Loucy (cell line): ENCODE measurements around the gene MMP15.

Source experiments
- EZH2phosphoT487 ChIP-seq: fragments of 200-600 bp; IDR thresholded peaks from 2 replicates; pipeline ENCODE4 v1.6.1; 2018; ENCODE audit warnings: antibody characterized with exemption, mild to moderate bottlenecking, moderate library complexity, borderline replicate concordance
- TF ChIP-seq, protein P1 (sequence below): fragments of 200-600 bp; sonication (generic); conservative IDR thresholded peaks from 2 replicates; pipeline ENCODE4 v1.5.1; 2014; ENCODE audit warnings: mild to moderate bottlenecking, antibody characterized with exemption, low read length

DNA sequence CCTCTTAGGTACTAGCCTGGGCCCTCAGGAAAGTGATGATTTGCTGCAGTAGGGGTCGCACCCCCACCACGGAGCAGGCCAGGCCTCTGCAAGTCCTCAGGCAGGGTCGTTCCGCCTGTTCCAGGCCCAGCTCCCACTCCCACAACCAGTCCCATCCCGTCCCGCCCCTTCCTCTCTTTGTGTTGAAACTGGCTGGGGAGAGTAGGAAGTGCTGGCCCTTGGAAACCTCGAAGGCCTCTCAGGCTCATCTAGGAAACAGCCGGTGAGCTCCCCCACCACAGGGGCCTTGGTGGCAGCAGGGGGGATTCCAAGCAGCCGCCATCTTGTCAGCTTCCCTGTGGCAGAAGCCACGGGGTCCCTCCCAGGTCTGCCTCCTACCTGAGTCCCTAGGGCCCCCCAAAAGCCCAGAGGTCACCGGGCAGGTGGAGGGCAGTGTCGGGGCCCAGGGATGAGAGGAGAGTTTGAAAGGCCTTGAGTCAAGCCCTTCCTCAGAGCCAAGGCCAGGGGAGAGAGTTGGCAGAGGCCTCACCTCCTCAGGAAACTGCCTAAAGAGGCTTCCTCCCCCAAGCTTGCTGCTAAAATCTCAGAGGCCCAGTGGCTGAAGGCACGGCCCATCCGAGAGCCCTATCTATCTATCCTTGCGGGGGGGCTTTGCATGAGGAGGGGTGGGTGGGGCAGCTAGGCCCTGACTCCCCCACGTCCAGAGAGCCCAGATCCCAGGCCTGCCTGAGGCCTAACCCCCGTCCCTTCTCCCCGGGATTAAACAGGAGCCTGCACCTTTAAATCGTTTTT lies 22.2 kb downstream of the MMP15 start:
- TF ChIP-seq, protein P1, sequence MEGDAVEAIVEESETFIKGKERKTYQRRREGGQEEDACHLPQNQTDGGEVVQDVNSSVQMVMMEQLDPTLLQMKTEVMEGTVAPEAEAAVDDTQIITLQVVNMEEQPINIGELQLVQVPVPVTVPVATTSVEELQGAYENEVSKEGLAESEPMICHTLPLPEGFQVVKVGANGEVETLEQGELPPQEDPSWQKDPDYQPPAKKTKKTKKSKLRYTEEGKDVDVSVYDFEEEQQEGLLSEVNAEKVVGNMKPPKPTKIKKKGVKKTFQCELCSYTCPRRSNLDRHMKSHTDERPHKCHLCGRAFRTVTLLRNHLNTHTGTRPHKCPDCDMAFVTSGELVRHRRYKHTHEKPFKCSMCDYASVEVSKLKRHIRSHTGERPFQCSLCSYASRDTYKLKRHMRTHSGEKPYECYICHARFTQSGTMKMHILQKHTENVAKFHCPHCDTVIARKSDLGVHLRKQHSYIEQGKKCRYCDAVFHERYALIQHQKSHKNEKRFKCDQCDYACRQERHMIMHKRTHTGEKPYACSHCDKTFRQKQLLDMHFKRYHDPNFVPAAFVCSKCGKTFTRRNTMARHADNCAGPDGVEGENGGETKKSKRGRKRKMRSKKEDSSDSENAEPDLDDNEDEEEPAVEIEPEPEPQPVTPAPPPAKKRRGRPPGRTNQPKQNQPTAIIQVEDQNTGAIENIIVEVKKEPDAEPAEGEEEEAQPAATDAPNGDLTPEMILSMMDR: no peak
- TF ChIP-seq EZH2phosphoT487: no peak
